NCI-H774 (cell line): ENCODE data around the gene NRXN3.

Experiments
- DNase-seq: peaks from one replicate; lab custom pipeline; 2025; lab: John Stamatoyannopoulos, UW

Gene NRXN3

GRCh38 chr14:79137045-79137430, 966.9 kb downstream of the NRXN3 start:
- no peak for DNase-seq

GRCh38 chr14:79137836-79138235, 967.7 kb downstream of the NRXN3 start:
- no peak for DNase-seq

GRCh38 chr14:79144896-79145295, 974.7 kb downstream of the NRXN3 start:
- no peak for DNase-seq

GRCh38 chr14:79150226-79150625, 980.1 kb downstream of the NRXN3 start:
- DNase-seq = no peak

- no peak for DNase-seq
Measured at GRCh38 chr14:79157369-79157768, 987.2 kb downstream of the NRXN3 start.

- DNase-seq = no peak
Measured at GRCh38 chr14:79161571-79161970, 991.4 kb downstream of the NRXN3 start.

GRCh38 chr14:79162833-79163232, 992.7 kb downstream of the NRXN3 start:
- no peak for DNase-seq

- no peak for DNase-seq
Measured at GRCh38 chr14:79165471-79166090, 995.4 kb downstream of the NRXN3 start.

- DNase-seq = no peak
Measured at GRCh38 chr14:79166171-79166570, 996.0 kb downstream of the NRXN3 start.

- DNase-seq = no peak
Measured at GRCh38 chr14:79167957-79168356, 997.8 kb downstream of the NRXN3 start.

- DNase-seq = no peak
Measured at GRCh38 chr14:79175671-79176070, 1005.5 kb downstream of the NRXN3 start.

- DNase-seq = no peak
Measured at GRCh38 chr14:79177106-79177505, 1006.9 kb downstream of the NRXN3 start.

- no peak for DNase-seq
Measured at GRCh38 chr14:79178719-79179118, 1008.5 kb downstream of the NRXN3 start.

- no peak for DNase-seq
Measured at GRCh38 chr14:79179985-79180384, 1009.8 kb downstream of the NRXN3 start.

- no peak for DNase-seq
Measured at GRCh38 chr14:79180656-79181055, 1010.5 kb downstream of the NRXN3 start.

GRCh38 chr14:79186523-79186922, 1016.4 kb downstream of the NRXN3 start:
- no peak for DNase-seq

- DNase-seq = no peak
Measured at GRCh38 chr14:79193689-79194477, 1023.7 kb downstream of the NRXN3 start.

GRCh38 chr14:79196216-79196615, 1026.0 kb downstream of the NRXN3 start:
- no peak for DNase-seq

- no peak for DNase-seq
Measured at GRCh38 chr14:79197516-79197915, 1027.3 kb downstream of the NRXN3 start.

- no peak for DNase-seq
Measured at GRCh38 chr14:79199217-79199616, 1029.0 kb downstream of the NRXN3 start.

- DNase-seq = no peak
Measured at GRCh38 chr14:79201564-79202207, 1031.5 kb downstream of the NRXN3 start.

- DNase-seq = no peak
Measured at GRCh38 chr14:79204591-79204990, 1034.4 kb downstream of the NRXN3 start.

- DNase-seq = no peak
Measured at GRCh38 chr14:79209418-79209817, 1039.2 kb downstream of the NRXN3 start.
